Aorta (tissue), 5 donors: Measurements from ENCODE around the gene FAM111A. TPM values are rescaled to one million over a fixed set of nuclear protein-coding genes. Genes with fewer than 3 reads are reported as not detected.

Experiments used
- ATAC-seq: fragments of 200-7000 bp; cut with Tn5 transposase; one replicate; pipeline ENCODE4 v1.9.1; 2022; ENCODE audit warnings: moderate library complexity; ENCODE audit not compliant: low FRiP score
- DNase-seq, 2 donors: peaks; one replicate each; pipeline ENCODE4 v3.0.0-alpha.2; 2020
- H3K27ac ChIP-seq, 2 donors: one replicate each; pipeline ENCODE4 v1.5.1; 2013; ENCODE audit warnings: low read length in 2 of 2, mild to moderate bottlenecking in 2 of 2, moderate library complexity in 2 of 2, control low read depth in 1 of 2, inconsistent platforms in 1 of 2, low read depth in 1 of 2
- H3K27me3 ChIP-seq, 2 donors: one replicate each; pipeline ENCODE4 v1.6.1; 2013; ENCODE audit warnings: control low read depth in 1 of 2, low read length in 1 of 2, mild to moderate bottlenecking in 1 of 2, moderate library complexity in 1 of 2; ENCODE audit not compliant: insufficient read depth in 2 of 2, control insufficient read depth in 1 of 2
- H3K36me3 ChIP-seq, 2 donors: one replicate each; pipeline ENCODE4 v1.6.1; 2013; ENCODE audit warnings: control low read depth in 1 of 2, low read length in 1 of 2, mild to moderate bottlenecking in 1 of 2; ENCODE audit not compliant: insufficient read depth in 2 of 2, control insufficient read depth in 1 of 2
- H3K4me1 ChIP-seq, 2 donors: one replicate each; pipeline ENCODE4 v1.6.1; 2013; ENCODE audit warnings: low read length in 2 of 2, control low read depth in 1 of 2, mild to moderate bottlenecking in 1 of 2, moderate library complexity in 1 of 2; ENCODE audit not compliant: insufficient read depth in 2 of 2, control insufficient read depth in 1 of 2
- H3K4me3 ChIP-seq, 2 donors: one replicate each; pipeline ENCODE4 v1.5.1; 2013; ENCODE audit warnings: low read length in 2 of 2, control low read depth in 1 of 2, mild to moderate bottlenecking in 1 of 2
- H3K9me3 ChIP-seq: one replicate; pipeline ENCODE4 v1.6.1; 2013; ENCODE audit warnings: mild to moderate bottlenecking, low read length; ENCODE audit not compliant: control insufficient read depth
- WGBS, 2 donors: extraction: QIAGEN DNeasy Blood & Tissue Kit; methylation state at CpG; one replicate each; pipeline ENCODE4 v1.1.7; 2013; 5-methylcytosine and 5-hydroxymethylcytosine counted together
- intact Hi-C, 2 donors: fragments of 100-400 bp; cut with DNase I; formaldehyde crosslinking; loops; one replicate each; pipeline versions ENCODE4 v1.14.2 to v1.15.0; 2022
- polyA plus RNA-seq, 2 donors: library from polyadenylated mRNA; stranded (reverse); fragments of 200-250 nt; gene quantifications; one replicate each; pipeline ENCODE4 v1.2.3, GENCODE V29; 2013
- total RNA-seq, 2 donors: library from RNA; stranded (reverse); fragmentation: NEBNext Ultra II Directional; extraction: Animal tissue kit (Norgen Biotek cat#: 25700); gene quantifications; one replicate each; pipeline ENCODE4 v1.2.1, GENCODE V29; 2021
- donor health status: healthy with polysubstance abuse.
- donor health status: Bipolar disorder and iron deficiency.
- donor health status: DM: no; HTN: no; CAD: no.
- donor health status: DM: no; HTN: no; CAD: no.
- donor health status: DM: yes; HTN: yes; CAD: no.

Gene FAM111A
- total and polyA plus RNA-seq, 4 donors = 5.8 to 49.0 (median 24.3) TPM

DNA sequence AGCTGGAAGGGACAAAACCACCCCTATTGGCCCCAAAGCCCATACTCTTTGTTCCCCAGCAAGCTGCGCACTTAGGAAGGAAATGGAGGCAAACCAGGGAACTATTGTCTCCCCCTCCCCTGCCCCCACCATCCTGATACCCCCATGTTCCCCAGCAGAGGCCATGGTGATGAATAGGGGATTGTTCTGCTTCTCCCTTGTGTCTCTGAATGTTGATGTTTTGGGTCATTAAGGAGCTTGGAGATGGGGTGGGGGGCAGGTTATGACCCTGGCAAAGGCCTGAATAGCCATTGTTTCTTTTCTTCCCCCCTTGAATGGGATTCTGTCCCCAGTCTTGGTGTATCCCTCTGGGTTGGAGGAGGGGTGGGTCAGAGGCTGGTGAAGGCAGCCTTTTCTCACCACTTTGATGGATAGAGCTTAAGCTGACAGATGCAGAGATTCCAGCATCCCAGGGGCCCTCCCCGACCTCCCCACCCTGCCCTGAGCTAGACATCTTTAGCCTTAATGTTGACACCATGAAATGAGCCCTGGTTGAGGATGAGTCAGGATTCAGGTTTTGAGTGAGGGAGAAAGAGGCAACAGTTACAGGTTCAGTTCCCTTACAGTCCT is 37.6 kb downstream of the FAM111A start:
- H3K4me1 ChIP-seq = no peaks in the 10 kb centered on the region
- no peaks in the 10 kb centered on the region for H3K27me3 ChIP-seq
- H3K4me3 ChIP-seq = no peak overlapping the region
- DNase-seq (no peak), ATAC-seq (no peak)
- H3K27ac ChIP-seq = no peak overlapping the region
- WGBS, 2 donors = 85 to 89% methylated on average over 2 of the region's 2 CpGs
- intact Hi-C loops = no loop called here
- H3K9me3 ChIP-seq = no peaks in the 10 kb centered on the region
- no peaks in the 10 kb centered on the region for H3K36me3 ChIP-seq

DNA sequence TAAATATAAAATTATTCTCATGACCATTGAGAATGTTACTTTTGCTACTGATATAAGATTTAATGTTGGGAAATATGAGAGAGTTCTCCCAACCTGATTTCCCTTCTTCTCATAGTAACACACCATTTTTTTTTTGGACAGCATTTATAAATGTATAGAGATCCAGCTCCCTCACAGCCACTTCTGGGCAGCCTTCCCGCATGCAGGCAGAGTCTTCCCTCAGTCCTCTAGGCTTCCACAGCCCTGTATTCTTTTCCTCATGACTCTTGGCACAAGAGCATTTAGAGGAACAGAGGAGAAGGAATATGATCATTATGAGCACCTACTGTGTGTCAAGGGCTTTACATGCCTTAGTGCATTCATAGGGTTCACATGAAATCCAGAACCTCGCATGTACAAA is 38.3 kb downstream of the FAM111A start:
- DNase-seq (no peak), ATAC-seq (no peak)
- no peaks in the 10 kb centered on the region for H3K4me1 ChIP-seq
- H3K27me3 ChIP-seq = no peaks in the 10 kb centered on the region
- no peak overlapping the region for H3K27ac ChIP-seq
- no peak overlapping the region for H3K4me3 ChIP-seq
- 89 to 92% methylated on average over 2 of the region's 2 CpGs for WGBS, 2 donors
- H3K9me3 ChIP-seq = no peaks in the 10 kb centered on the region
- H3K36me3 ChIP-seq = no peaks in the 10 kb centered on the region
- intact Hi-C loops = no loop called here

DNA sequence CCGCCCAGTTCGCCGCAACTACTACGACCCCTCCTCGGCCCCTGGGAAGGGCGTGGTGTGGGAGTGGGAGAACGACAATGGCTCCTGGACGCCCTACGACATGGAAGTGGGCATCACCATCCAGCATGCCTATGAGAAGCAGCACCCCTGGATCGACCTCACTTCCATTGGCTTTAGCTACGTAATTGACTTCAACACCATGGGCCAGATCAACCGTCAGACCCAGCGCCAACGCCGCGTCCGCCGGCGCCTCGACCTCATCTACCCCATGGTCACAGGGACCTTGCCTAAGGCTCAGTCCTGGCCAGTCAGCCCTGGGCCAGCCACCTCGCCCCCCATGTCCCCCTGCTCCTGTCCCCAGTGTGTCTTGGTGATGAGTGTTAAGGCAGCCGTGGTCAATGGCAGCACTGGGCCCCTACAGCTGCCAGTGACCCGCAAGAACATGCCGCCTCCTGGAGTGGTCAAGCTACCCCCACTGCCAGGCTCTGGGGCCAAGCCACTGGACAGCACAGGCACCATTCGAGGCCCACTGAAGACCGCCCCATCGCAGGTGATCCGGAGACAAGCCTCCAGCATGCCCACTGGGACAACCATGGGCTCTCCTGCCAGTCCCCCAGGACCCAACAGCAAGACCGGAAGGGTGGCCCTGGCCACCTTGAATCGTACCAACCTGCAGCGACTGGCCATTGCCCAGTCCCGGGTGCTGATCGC is 39.2 kb downstream of the FAM111A start:
- DNase-seq (no peak), ATAC-seq (peak; percentile 19)
- intact Hi-C loops = no loop called here
- Histone ChIP-seq H3K4me1 (no peaks in the 10 kb centered on the region), H3K4me3 (no peak overlapping the region), H3K27ac (no peak overlapping the region), H3K9me3 (no peaks in the 10 kb centered on the region), H3K36me3 (no peaks in the 10 kb centered on the region), H3K27me3 (no peaks in the 10 kb centered on the region)
- WGBS, 2 donors = 96 to 97% methylated on average over 33 of the region's 33 CpGs

DNA sequence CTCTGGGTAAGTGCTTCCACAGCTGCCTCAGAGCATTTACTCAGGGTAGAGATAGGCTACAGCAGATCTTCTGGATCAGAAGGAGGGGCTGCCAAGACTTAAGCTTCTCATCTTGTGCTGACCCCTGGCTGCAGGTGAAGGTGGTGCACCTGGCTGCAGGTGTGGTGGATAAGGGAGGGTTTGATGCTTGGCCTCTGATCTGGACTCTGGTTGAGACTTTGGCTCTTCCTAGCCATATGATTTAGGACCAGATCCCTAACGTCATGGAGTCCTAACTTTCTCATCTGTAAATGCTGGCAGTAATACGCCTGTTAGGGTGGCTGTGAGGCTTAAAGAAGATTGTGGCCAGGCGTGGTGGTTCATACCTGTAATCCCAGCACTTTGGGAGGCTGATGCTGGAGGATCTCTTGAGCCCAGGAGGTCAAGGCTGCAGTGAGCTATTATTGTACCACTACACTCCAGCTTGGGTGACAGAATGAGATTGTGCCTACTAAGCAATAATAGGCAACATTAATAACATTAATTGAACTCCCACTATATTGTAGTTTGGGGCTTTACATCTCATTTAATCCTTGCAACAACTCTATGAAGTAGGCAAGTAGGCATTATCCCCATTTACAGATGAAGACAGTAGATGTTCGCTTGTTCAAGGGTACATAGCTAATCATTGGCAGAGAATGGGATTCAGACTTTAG is 39.9 kb downstream of the FAM111A start:
- Histone ChIP-seq H3K4me3 (no peak overlapping the region), H3K27me3 (no peaks in the 10 kb centered on the region), H3K9me3 (no peaks in the 10 kb centered on the region), H3K4me1 (no peaks in the 10 kb centered on the region), H3K27ac (no peak overlapping the region), H3K36me3 (no peaks in the 10 kb centered on the region)
- DNase-seq (no peak), ATAC-seq (no peak)
- 92 to 93% methylated on average over 4 of the region's 4 CpGs for WGBS, 2 donors
- intact Hi-C loops = no loop called here

DNA sequence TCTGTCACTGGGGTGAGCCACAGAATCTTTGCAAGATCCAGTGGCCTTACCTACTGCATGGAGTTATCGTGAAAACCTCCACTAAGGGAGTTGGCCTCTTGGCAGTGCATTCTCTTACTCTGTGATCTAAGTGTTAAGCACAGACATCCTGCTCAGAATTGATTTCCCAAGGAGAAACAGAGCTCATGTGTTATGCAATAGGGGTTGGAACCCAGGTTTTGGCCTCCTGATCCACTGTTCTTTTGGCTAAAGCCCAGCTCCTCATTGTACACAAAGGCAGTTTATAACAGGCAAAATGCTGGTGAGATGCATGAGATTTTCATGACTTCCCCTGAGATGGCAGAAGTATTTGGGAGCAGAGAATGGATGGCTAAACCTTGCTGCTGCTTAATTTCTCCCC is 41.1 kb downstream of the FAM111A start:
- no peak for ATAC-seq
- Histone ChIP-seq H3K27ac (no peak overlapping the region), H3K4me1 (no peaks in the 10 kb centered on the region), H3K27me3 (no peaks in the 10 kb centered on the region), H3K4me3 (no peak overlapping the region), H3K9me3 (no peaks in the 10 kb centered on the region), H3K36me3 (no peaks in the 10 kb centered on the region)
- intact Hi-C loops = no loop called here
- WGBS, 2 donors = 79 to 86% methylated on average over 1 of the region's 1 CpG
- DNase-seq = no peak

DNA sequence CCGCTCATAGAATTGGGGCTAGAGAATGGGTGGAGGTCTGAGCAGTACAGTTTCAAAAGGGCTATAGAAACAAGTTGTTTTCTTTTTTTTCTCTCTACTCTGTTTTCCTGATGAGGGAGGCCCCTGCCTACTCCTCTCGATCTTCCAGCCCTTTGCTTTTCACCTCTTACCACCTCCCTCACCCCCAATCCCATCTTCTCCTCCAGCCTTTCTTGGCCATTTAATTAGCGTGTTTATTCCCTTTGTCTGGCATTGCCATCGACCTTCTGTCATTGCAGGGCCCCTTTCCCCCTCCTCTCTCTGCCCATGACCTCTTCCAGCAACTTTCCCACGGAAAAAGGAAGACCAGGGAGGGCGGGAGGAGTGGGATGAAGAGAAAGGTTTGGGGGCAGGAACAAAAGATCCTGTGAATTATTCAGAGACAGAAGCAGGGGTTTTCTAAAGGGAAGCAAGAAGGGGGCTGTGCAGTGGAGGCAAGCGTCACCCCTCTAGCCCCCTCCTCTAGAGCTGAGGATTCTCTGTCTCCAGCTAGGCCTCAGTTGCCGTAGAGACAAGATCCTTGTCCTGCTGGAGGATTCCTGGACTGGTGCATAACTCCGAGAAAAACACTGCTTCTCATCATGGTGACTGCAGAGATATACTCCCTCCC is 42.2 kb downstream of the FAM111A start:
- no peaks in the 10 kb centered on the region for H3K4me1 ChIP-seq
- no peak overlapping the region for H3K4me3 ChIP-seq
- no peaks in the 10 kb centered on the region for H3K9me3 ChIP-seq
- no peaks in the 10 kb centered on the region for H3K27me3 ChIP-seq
- no peak for ATAC-seq
- 76 to 77% methylated on average over 9 of the region's 9 CpGs for WGBS, 2 donors
- H3K27ac ChIP-seq = no peak overlapping the region
- intact Hi-C loops = no loop called here
- H3K36me3 ChIP-seq = no peaks in the 10 kb centered on the region
- DNase-seq = no peak

DNA sequence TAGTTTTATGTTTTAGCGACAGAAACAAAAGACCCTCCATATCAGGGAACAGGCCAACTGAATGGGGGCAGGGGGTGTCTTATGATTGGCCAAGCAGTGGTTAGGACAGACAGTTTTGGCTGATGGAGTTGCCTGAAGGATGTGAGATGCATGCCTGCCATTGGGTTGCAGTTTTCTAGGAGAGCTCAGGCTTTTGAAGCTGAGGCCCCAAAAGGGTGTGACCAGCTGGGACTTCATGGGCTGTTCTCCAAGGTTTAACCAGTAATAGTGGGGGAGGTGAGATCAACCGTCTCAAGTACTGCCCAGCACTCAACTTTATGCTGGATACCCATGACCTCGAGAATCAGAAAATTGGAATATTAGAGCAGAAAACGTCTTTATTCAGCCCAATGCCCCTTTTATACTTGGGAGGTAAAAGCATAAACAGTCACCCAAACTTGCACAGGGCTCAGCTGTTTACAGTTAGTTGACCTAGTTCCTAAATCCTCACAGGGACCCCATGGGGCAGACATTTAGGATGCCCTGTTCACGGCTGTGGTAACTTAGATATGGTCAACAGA is 42.8 kb downstream of the FAM111A start:
- DNase-seq (no peak), ATAC-seq (no peak)
- Histone ChIP-seq H3K9me3 (no peaks in the 10 kb centered on the region), H3K4me3 (no peak overlapping the region), H3K27me3 (no peaks in the 10 kb centered on the region), H3K36me3 (no peaks in the 10 kb centered on the region), H3K4me1 (no peaks in the 10 kb centered on the region), H3K27ac (no peak overlapping the region)
- WGBS, 2 donors = 83 to 88% methylated on average over 5 of the region's 5 CpGs
- intact Hi-C loops = no loop called here

DNA sequence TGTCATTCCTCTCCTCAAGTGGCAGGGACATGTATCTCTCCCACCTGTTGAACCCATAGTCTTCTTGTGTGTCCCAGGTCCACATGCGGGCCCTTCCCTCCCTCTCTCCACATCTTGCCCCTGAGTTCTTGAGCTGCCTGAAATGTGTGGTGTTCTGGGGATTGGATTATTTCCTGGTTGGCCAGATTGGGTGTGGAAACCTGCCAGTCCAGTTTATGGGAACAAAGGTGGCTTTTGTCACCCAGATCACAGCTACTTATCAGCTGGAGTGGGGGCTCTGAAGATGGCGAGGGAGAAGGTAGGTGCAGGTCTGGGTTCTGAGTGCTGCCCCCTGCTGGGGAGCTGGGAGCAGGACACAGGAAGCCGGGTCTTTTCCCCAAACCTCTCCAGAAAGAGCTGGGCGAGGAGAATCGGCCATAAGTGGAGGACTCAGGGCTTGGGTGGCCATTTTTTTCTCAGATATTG is 43.5 kb downstream of the FAM111A start:
- WGBS, 2 donors = 71 to 73% methylated on average over 5 of the region's 5 CpGs

More for the DNA sequence above, 43.5 kb downstream of the FAM111A start:
- DNase-seq = no peak
- no peak overlapping the region for H3K4me3 ChIP-seq
- ATAC-seq = no peak
- H3K9me3 ChIP-seq = no peaks in the 10 kb centered on the region
- no peak overlapping the region for H3K27ac ChIP-seq
- no peaks in the 10 kb centered on the region for H3K4me1 ChIP-seq
- H3K27me3 ChIP-seq = no peaks in the 10 kb centered on the region
- peaks cover 0 to 1% of the 10 kb centered on the region in 2 donors for H3K36me3 ChIP-seq
- intact Hi-C loops = no loop called here
